HCT116 (cell line): Measurements from ENCODE around the gene TIMM50. TPM values are rescaled to one million over a fixed set of nuclear protein-coding genes. Genes with fewer than 3 reads are reported as not detected.

Source experiments
- ATAC-seq: fragments of 200-7000 bp; cut with Tn5 transposase; 2 replicates; pipeline ENCODE4 v1.9.1; 2020; ENCODE audit warnings: mild to moderate bottlenecking, moderate library complexity
- BruUV-seq: library from RNA; stranded (reverse); fragments of 400-500 nt; replicated peaks from 2 replicates; lab custom pipeline; 2021; lab: Mats Ljungman, UMichigan
- CTCF ChIA-PET: fragments of 300-600 bp; sonication (Branson Sonifier 250); formaldehyde crosslinking; loops from one replicate; lab custom pipeline; 2021; ENCODE audit warnings: antibody characterized with exemption; lab: Charles Lee
- POLR2A ChIA-PET: fragments of 300-600, 350-600 bp; sonication (Branson Sonifier 250); formaldehyde crosslinking; loops from one replicate; lab custom pipeline; 2021; ENCODE audit warnings: antibody characterized with exemption; lab: Charles Lee
- RAD21 ChIA-PET, 2 experiments: fragments of 300-600 bp; sonication (Branson Sonifier 250); formaldehyde crosslinking; loops; one replicate each; lab custom pipeline; 2023; ENCODE audit warnings: low total read pairs in 2 of 2; ENCODE audit not compliant: uncharacterized antibody in 2 of 2, unreplicated experiment in 2 of 2, low non-redundant PET in 1 of 2; lab: Charles Lee
- DNase-seq: peaks from one replicate; pipeline ENCODE4 v3.0.0-alpha.2; 2010; ENCODE audit warnings: low read depth, low spot score
- H2AFZ ChIP-seq: fragments of 200-600 bp; shearing (Covaris generic), sonication (generic); 2 replicates; pipeline ENCODE4 v1.6.1; 2017; ENCODE audit warnings: low read depth, mixed run types, mixed read lengths, antibody characterized with exemption, low read length; ENCODE audit not compliant: poor library complexity, severe bottlenecking
- H3K27ac ChIP-seq: 2 replicates; pipeline ENCODE4 v1.5.1; 2012; ENCODE audit warnings: low read depth, low read length
- H3K27me3 ChIP-seq: fragments of 200-600 bp; sonication (generic); 2 replicates; pipeline ENCODE4 v1.6.1; 2016; ENCODE audit warnings: mixed run types, low read length, mixed read lengths; ENCODE audit not compliant: insufficient read depth
- H3K36me3 ChIP-seq, 2 experiments: fragments of 200-500 bp in 1 of 2; fragments of 200-600 bp in 1 of 2; sonication (Bioruptor generic) in 1 of 2; sonication (generic) in 1 of 2; 2 replicates each; pipeline versions ENCODE4 v1.5.1 to v1.6.1; 2014 to 2016; ENCODE audit warnings: low read length in 2 of 2, inconsistent platforms in 1 of 2, mixed read lengths in 1 of 2, mixed run types in 1 of 2; ENCODE audit not compliant: insufficient read depth in 2 of 2, control insufficient read depth in 1 of 2
- H3K4me1 ChIP-seq, 2 experiments: fragments of 200-600 bp in 1 of 2; sonication (generic) in 1 of 2; 2 replicates each; pipeline versions ENCODE4 v1.5.1 to v1.6.1; 2012 to 2017; ENCODE audit warnings: low read length in 2 of 2, inconsistent platforms in 1 of 2, mild to moderate bottlenecking in 1 of 2, mixed read lengths in 1 of 2, mixed run types in 1 of 2, moderate library complexity in 1 of 2; ENCODE audit not compliant: insufficient read depth in 2 of 2, control insufficient read depth in 1 of 2
- H3K4me2 ChIP-seq: fragments of 200-600 bp; sonication (generic); 2 replicates; pipeline ENCODE4 v1.6.1; 2017; ENCODE audit warnings: mixed run types, low read length, mixed read lengths
- H3K4me3 ChIP-seq, 2 experiments: fragments of 200-600 bp in 1 of 2; sonication (generic) in 1 of 2; replicated peaks in 1 of 2; 2 replicates each; pipeline ENCODE4 v1.5.1; 2011 to 2016; ENCODE audit warnings: low read length in 2 of 2, control low read depth in 1 of 2, low read depth in 1 of 2, mild to moderate bottlenecking in 1 of 2, mixed read lengths in 1 of 2, mixed run types in 1 of 2
- H3K79me2 ChIP-seq: fragments of 200-600 bp; sonication (generic); 2 replicates; pipeline ENCODE4 v1.6.1; 2017; ENCODE audit warnings: mild to moderate bottlenecking, mixed run types, low read length, moderate library complexity, mixed read lengths; ENCODE audit not compliant: insufficient read depth
- H3K9ac ChIP-seq: fragments of 200-600 bp; sonication (generic); 2 replicates; pipeline ENCODE4 v1.6.1; 2016; ENCODE audit warnings: low read length, mixed read lengths
- H3K9me2 ChIP-seq: fragments of 200-600 bp; sonication (generic), shearing (Covaris generic); 2 replicates; pipeline ENCODE4 v1.6.1; 2017; ENCODE audit warnings: mixed run types, mild to moderate bottlenecking, moderate library complexity; ENCODE audit not compliant: insufficient read depth
- H3K9me3 ChIP-seq, 2 experiments: fragments of 200-500 bp in 1 of 2; fragments of 200-600 bp in 1 of 2; sonication (Bioruptor generic) in 1 of 2; sonication (generic) in 1 of 2; 2 replicates each; pipeline ENCODE4 v1.6.1; 2014 to 2017; ENCODE audit warnings: low read length in 2 of 2, mixed read lengths in 2 of 2, inconsistent platforms in 1 of 2, low read depth in 1 of 2, mild to moderate bottlenecking in 1 of 2, mixed run types in 1 of 2, moderate library complexity in 1 of 2; ENCODE audit not compliant: control insufficient read depth in 1 of 2, insufficient read depth in 1 of 2
- H4K20me1 ChIP-seq: fragments of 200-600 bp; sonication (generic), shearing (Covaris generic); 2 replicates; pipeline ENCODE4 v1.6.1; 2017; ENCODE audit warnings: mixed run types, mild to moderate bottlenecking, moderate library complexity; ENCODE audit not compliant: insufficient read depth
- EZH2 ChIP-seq: fragments of 200-600 bp; sonication (generic); IDR thresholded peaks from 2 replicates; pipeline ENCODE4 v1.6.1; 2017; ENCODE audit warnings: antibody characterized with exemption, mixed run types
- EZH2phosphoT487 ChIP-seq: fragments of 200-600 bp; IDR thresholded peaks from 2 replicates; pipeline ENCODE4 v1.6.1; 2018; ENCODE audit warnings: antibody characterized with exemption, borderline replicate concordance
- FOSL1 ChIP-seq: IDR thresholded peaks from 2 replicates; pipeline ENCODE4 v1.6.1; 2012; ENCODE audit warnings: low read depth
- POLR2A ChIP-seq: IDR thresholded peaks from 2 replicates; pipeline ENCODE4 v1.7.0; 2011; ENCODE audit warnings: borderline replicate concordance; ENCODE audit not compliant: insufficient read depth, insufficient read length; ENCODE audit errors: extremely low read depth
- POLR2AphosphoS5 ChIP-seq: IDR thresholded peaks from 2 replicates; pipeline ENCODE4 v1.6.1; 2011; ENCODE audit warnings: mild to moderate bottlenecking, low read depth, low read length, moderate library complexity
- RAD21 ChIP-seq: IDR thresholded peaks from 2 replicates; pipeline ENCODE4 v1.6.1; 2012; ENCODE audit warnings: low read depth, mild to moderate bottlenecking
- SIN3A ChIP-seq: IDR thresholded peaks from 2 replicates; pipeline ENCODE4 v1.6.1; 2012; ENCODE audit warnings: low read depth
- SP1 ChIP-seq: IDR thresholded peaks from 2 replicates; pipeline ENCODE4 v1.6.1; 2012; ENCODE audit warnings: low read depth
- TCF7L2 ChIP-seq: IDR thresholded peaks from 2 replicates; pipeline ENCODE4 v1.7.0; 2011; ENCODE audit warnings: borderline replicate concordance, inconsistent platforms; ENCODE audit not compliant: insufficient read depth, insufficient read length; ENCODE audit errors: extremely low read depth
- intact Hi-C: fragments of 100-400 bp; cut with micrococcal nuclease; formaldehyde crosslinking; loops from 2 replicates; pipeline ENCODE4 v1.10.0; 2022
- total RNA-seq: library from RNA; stranded (reverse); gene quantifications from one replicate; pipeline ENCODE4 v1.2.1, GENCODE V29; 2021; ENCODE audit not compliant: unreplicated experiment
- TF ChIP-seq, protein P1 (sequence below): IDR thresholded peaks from 2 replicates; pipeline ENCODE4 v1.6.1; 2012

The TIMM50 gene
- total RNA-seq, 1 experiment from 2014 or later, result 111 TPM

- TF ChIP-seq, protein P1, sequence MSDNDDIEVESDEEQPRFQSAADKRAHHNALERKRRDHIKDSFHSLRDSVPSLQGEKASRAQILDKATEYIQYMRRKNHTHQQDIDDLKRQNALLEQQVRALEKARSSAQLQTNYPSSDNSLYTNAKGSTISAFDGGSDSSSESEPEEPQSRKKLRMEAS, result peak; percentile 92
- TF ChIP-seq POLR2A (peak; percentile 96), SP1 (peak; percentile 86), RAD21 (no peak), EZH2phosphoT487 (no peak)
Observed at GRCh38 chr19:39435499-39436349, 44.9 kb upstream of the TIMM50 start, which contains the start of gene RPS16 (continued).

DNA sequence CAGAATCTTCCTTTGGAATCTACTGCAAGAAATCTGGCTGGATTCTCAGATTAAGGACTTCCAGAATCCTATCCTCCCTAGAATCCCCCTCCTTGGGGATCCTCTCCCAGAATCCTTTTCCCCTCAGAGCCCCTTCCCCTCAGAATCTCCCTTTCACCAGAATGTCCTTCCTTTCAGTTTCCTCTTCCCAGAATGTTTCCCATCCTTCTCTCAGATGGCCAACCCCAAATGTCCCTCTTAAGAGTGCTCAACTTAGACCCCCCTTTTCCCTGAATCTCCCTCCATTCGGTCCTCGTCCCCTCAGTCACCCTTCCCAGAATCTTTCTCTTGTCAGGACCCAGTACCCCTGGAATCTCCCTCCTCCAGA, 44.3 kb upstream of the TIMM50 start:
- Histone ChIP-seq H3K27me3 (no peaks in the 10 kb centered on the region), H3K36me3 (peaks cover 26 to 34% of the 10 kb centered on the region in 2 experiments; a peak in 3 of 4 replicates), H3K9me3 (no peaks in the 10 kb centered on the region), H3K9me2 (no peaks in the 10 kb centered on the region), H3K79me2 (peaks cover 36% of the 10 kb centered on the region), H3K27ac (peak overlapping the region; percentile 84), H3K9ac (peak overlapping the region; percentile 100), H4K20me1 (peaks cover 13% of the 10 kb centered on the region; the same call in 1 of the 2 replicates), H3K4me1 (peaks cover 28 to 66% of the 10 kb centered on the region in 2 experiments), H2AFZ (no peak overlapping the region), H3K4me2 (peak overlapping the region; percentile 92), H3K4me3 (peak overlapping the region; percentile 98 to 99)
- DNase-seq (no peak), ATAC-seq (no peak)
- RAD21 ChIA-PET, result no interaction called here
- intact Hi-C loops, result no loop called here
- TF ChIP-seq RAD21, result no peak
- TF ChIP-seq TCF7L2, result no peak
- no peak for TF ChIP-seq SIN3A
- no peak for TF ChIP-seq EZH2
- TF ChIP-seq, protein P1, result no peak
- TF ChIP-seq FOSL1, result 0 out of 2 replicates have a peak, but pooled peaks have one; percentile 8
- TF ChIP-seq POLR2AphosphoS5, result no peak
- TSS peak; percentile 99 for BruUV-seq
- CTCF ChIA-PET, result interaction anchor here (0.7 kb wide), 2 partner anchors 45 to 67 kb away, joined by 3 read pairs; partner anchors contain the start of genes MED29 and PAF1
- POLR2A ChIA-PET, result interaction anchor here (0.6 to 2.6 kb wide), 33 partner anchors 8 to 535 kb away, joined by 3 to 35 read pairs (median 5); partner anchors contain the start of genes EID2, EID2B, MED29 and PAF1
